ENCODE results near the gene SCAP. TPM values are rescaled to one million over a fixed set of nuclear protein-coding genes. Genes with fewer than 3 reads are reported as not detected.

SCAP gene
- total and polyA plus RNA-seq, 2 of the 4 experiments (the other 2 are of a cell fraction), result 25.3 to 34.6 TPM

DNA sequence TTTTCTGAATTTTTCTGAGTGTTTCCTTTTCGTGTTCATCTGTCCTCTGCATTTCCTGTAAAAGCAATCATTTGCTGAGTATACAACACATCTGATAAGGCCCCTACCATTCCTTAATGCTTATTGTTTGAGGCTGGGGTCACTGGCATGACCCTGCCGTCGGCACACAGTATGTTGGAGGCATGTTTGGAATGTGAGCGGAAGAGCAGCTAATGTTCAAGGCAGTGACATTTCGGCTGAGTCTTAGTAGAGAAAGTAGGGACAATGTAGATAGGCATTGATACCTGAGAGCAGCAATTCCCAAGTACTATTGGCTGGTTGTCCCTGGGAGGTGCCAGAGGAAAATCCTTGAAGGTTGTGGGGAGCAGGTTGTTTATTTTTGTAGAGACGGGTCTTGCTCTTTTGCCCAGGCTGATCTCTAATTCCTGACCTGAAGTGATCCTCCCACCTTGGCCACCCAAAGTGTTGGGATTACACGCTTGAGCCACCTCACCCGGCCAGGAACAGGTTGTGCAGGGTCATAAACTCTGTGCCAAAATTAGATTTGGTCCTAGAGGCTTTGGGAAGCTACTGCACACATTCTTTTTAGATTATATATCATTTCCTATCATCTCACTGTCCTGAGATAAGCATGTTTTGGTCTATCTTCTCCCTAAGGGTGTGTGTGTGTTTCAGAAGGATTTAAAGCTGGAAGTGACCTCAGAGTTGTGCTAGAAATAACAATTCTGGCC lies 81.4 kb downstream of the SCAP start:
- CTCF ChIA-PET, result interaction anchor here (0.7 to 0.8 kb wide), 2 partner anchors 10 to 11 kb away, joined by 3 to 4 read pairs; no protein-coding TSS in a partner anchor
- POLR2A ChIA-PET (ENCODE audit: unreplicated experiment), result interaction anchor here (0.7 to 1.0 kb wide), 2 partner anchors 13 to 68 kb away, joined by 3 to 4 read pairs; partner anchors contain the start of gene PTPN23
- no peak overlapping the region for H3K4me3 ChIP-seq (ENCODE audit: insufficient read depth, low read depth, low read length)

More for the DNA sequence above, 81.4 kb downstream of the SCAP start:
- H3K9me1 ChIP-seq (ENCODE audit: insufficient read depth, low read length), result peaks cover 44% of the 10 kb centered on the region
- H3K9ac ChIP-seq (ENCODE audit: low read depth, low read length), result no peak overlapping the region
- peaks cover 74% of the 10 kb centered on the region for H4K20me1 ChIP-seq (ENCODE audit: insufficient read depth, low read length)
- H3K36me3 ChIP-seq (ENCODE audit: control insufficient read depth, insufficient read depth, low read length), result peaks cover 7% of the 10 kb centered on the region
- H2BK15ac ChIP-seq (ENCODE audit: low read depth, low read length), result peak overlapping the region; percentile 53; the same call in 2 of the 3 replicates
- H2BK120ac ChIP-seq (ENCODE audit: low read depth, low read length), result peak overlapping the region; percentile 71; the same call in 1 of the 2 replicates
- H3K14ac ChIP-seq (replicated peaks; ENCODE audit: low read depth, low read length), result peak overlapping the region; percentile 80
- TF ChIP-seq, protein P1, sequence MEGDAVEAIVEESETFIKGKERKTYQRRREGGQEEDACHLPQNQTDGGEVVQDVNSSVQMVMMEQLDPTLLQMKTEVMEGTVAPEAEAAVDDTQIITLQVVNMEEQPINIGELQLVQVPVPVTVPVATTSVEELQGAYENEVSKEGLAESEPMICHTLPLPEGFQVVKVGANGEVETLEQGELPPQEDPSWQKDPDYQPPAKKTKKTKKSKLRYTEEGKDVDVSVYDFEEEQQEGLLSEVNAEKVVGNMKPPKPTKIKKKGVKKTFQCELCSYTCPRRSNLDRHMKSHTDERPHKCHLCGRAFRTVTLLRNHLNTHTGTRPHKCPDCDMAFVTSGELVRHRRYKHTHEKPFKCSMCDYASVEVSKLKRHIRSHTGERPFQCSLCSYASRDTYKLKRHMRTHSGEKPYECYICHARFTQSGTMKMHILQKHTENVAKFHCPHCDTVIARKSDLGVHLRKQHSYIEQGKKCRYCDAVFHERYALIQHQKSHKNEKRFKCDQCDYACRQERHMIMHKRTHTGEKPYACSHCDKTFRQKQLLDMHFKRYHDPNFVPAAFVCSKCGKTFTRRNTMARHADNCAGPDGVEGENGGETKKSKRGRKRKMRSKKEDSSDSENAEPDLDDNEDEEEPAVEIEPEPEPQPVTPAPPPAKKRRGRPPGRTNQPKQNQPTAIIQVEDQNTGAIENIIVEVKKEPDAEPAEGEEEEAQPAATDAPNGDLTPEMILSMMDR (conservative IDR thresholded peaks at IDR 0.05; ENCODE audit: low read depth, low read length), result 0 out of 2 replicates have a peak, but pooled peaks have one; percentile 17
- TF ChIP-seq NFE2L2 (IDR thresholded peaks at IDR 0.05; ENCODE audit: low read depth, low read length) (no peak), FOS (IDR thresholded peaks at IDR 0.05; ENCODE audit: low read depth, low read length) (0 out of 2 replicates have a peak, but pooled peaks have one; percentile 4)
- H3K4me1 ChIP-seq (ENCODE audit: control insufficient read depth, insufficient read depth, low read length), result peaks cover 25% of the 10 kb centered on the region
- peak overlapping the region; percentile 33 for H2BK5ac ChIP-seq (ENCODE audit: low read depth, low read length, poor library complexity, severe bottlenecking)
- dilution Hi-C loops (cut with HindIII; ENCODE audit: low sequenced_read_pairs, unreplicated experiment), result no loop called here
- H2AFZ ChIP-seq (replicated peaks; ENCODE audit: low read length, poor library complexity), result peak overlapping the region; percentile 68
- no peaks in the 10 kb centered on the region for H3K9me3 ChIP-seq (ENCODE audit: control insufficient read depth, insufficient read depth, low read length)
- ATAC-seq (ENCODE audit: low read depth), result peak; percentile 63
- peak overlapping the region; percentile 49 for H3K4me2 ChIP-seq (ENCODE audit: low read depth, low read length)
- WGBS, 2 experiments (ENCODE audit: extremely low coverage in 2 of 2, insufficient read length in 1 of 2), result 17% methylated on average over 4 of the region's 8 CpGs; no CpG with 5 or more reads in 1 of the 2 experiments
- peak overlapping the region; percentile 31 for H4K91ac ChIP-seq (ENCODE audit: insufficient read depth, low read depth, low read length)
- peaks cover 52 to 94% of the 10 kb centered on the region in 2 experiments for H3K79me1 ChIP-seq (ENCODE audit: low read depth in 1 of 2, low read length in 2 of 2)
- H3K27ac ChIP-seq (ENCODE audit: insufficient read depth, low read length), result peak overlapping the region; percentile 18; the same call in 1 of the 2 replicates
- H2BK20ac ChIP-seq (ENCODE audit: low read depth, low read length), result peak overlapping the region; percentile 20
- peak overlapping the region; percentile 87 for H2AK9ac ChIP-seq (replicated peaks; ENCODE audit: low read depth, low read length, poor library complexity)
- intact Hi-C loops (cut with micrococcal nuclease), result no loop called here
- BruUV-seq (replicated peaks), result no TSS peak
- peak overlapping the region; percentile 37; the same call in 1 of the 2 replicates for H2AK5ac ChIP-seq (ENCODE audit: low read depth, low read length)
- H4K8ac ChIP-seq (ENCODE audit: low read depth in 2 of 2, low read length in 2 of 2), result peak overlapping the region in 1 of 2 experiments; percentile 26; a peak in 2 of 4 replicates
- in situ Hi-C loops (cut with MboI; ENCODE audit: low sequenced_read_pairs), result no loop called here
- peak overlapping the region; percentile 58; the same call in 1 of the 2 replicates for H3K4ac ChIP-seq (ENCODE audit: low read depth, low read length)
- peak; percentile 56 for DNase-seq
- H4K5ac ChIP-seq (ENCODE audit: low read depth, low read length), result no peak overlapping the region
- H3K27me3 ChIP-seq (ENCODE audit: control insufficient read depth, insufficient read depth, low read length), result no peaks in the 10 kb centered on the region
- no peak overlapping the region for H3K18ac ChIP-seq (ENCODE audit: low read depth, low read length)
- peak overlapping the region; percentile 82 for H3K23ac ChIP-seq (ENCODE audit: low read depth, low read length)
- H3K56ac ChIP-seq (ENCODE audit: extremely low read depth, insufficient read depth, low read length), result 0 out of 2 replicates have a peak overlapping the region, but pooled peaks have one; percentile 4

Data from IMR-90 (cell line).